Activated CD4-positive, alpha-beta T cell treated with anti-CD3 and anti-CD28 coated beads, Interleukin-2, amount 10 ng/mL, durations not matched to agents 7 days and 5 days (primary cell): ENCODE results near the gene GAGE13. TPM values are rescaled to one million over a fixed set of nuclear protein-coding genes. Genes with fewer than 3 reads are reported as not detected.
"Not testable (repeated sequence)": the region's sequence is repeated elsewhere in the genome, so short reads cannot be mapped to it uniquely, and the experiment has no call there.

Experiments used
- CTCF ChIA-PET: fragments of 350-600 bp; sonication (Branson Sonifier 250); formaldehyde crosslinking; loops from one replicate; lab custom pipeline; 2021; ENCODE audit warnings: antibody characterized with exemption; lab: Charles Lee
- POLR2A ChIA-PET: fragments of 350-600 bp; sonication (Branson Sonifier 250); formaldehyde crosslinking; loops from one replicate; lab custom pipeline; 2021; ENCODE audit warnings: antibody characterized with exemption; lab: Charles Lee
- DNase-seq: peaks from one replicate; pipeline ENCODE4 v3.0.0-alpha.2; 2020
- H3K27ac Mint-ChIP-seq: one replicate; pipeline ENCODE4 v1.8.0; 2021; ENCODE audit warnings: mild to moderate bottlenecking, moderate library complexity, mixed read lengths
- H3K27me3 Mint-ChIP-seq: one replicate; pipeline ENCODE4 v1.8.0; 2021; ENCODE audit warnings: mixed read lengths
- H3K36me3 Mint-ChIP-seq: one replicate; pipeline ENCODE4 v1.8.0; 2021; ENCODE audit warnings: low read depth, mixed read lengths
- H3K4me1 Mint-ChIP-seq: one replicate; pipeline ENCODE4 v1.8.0; 2021; ENCODE audit warnings: mixed read lengths
- H3K4me3 Mint-ChIP-seq: one replicate; pipeline ENCODE4 v1.8.0; 2021; ENCODE audit warnings: mild to moderate bottlenecking, moderate library complexity, mixed read lengths
- H3K9me3 Mint-ChIP-seq: one replicate; pipeline ENCODE4 v1.8.0; 2021; ENCODE audit warnings: mixed read lengths
- total RNA-seq, 2 experiments: library from RNA; stranded (reverse); gene quantifications; one replicate each; pipeline ENCODE4 v1.2.3, GENCODE V29; 2021

GAGE13 gene
- total RNA-seq, 2 experiments from 2014 or later: not detected

DNA sequence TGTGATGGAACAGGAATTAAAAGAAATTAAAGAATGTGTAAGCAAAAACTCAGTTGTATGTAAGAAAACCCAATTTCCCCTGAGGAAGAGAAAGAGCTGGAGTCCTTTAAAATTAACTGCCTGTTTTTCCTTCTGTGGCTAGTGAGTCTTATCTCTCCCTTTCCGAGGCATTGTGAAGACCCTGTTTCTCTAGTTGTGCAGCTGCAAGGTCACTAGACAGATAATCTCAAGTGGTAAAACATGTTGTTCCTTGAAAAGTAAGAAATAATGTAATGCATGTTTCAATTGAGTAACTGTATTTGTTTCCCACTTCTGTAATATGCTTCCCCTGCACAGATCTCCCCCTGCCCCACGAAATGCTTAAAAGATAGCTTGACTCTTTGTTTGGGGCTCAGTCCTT is 23.6 kb upstream of the GAGE13 start:
- POLR2A ChIA-PET, DNase-seq, CTCF ChIA-PET, H3K27me3 Mint-ChIP-seq, H3K4me3 Mint-ChIP-seq, H3K9me3 Mint-ChIP-seq, H3K36me3 Mint-ChIP-seq: not testable (repeated sequence)
- Mint-ChIP-seq H3K27ac (peak overlapping the region; percentile 57), H3K4me1 (peaks cover 25% of the 10 kb centered on the region)

DNA sequence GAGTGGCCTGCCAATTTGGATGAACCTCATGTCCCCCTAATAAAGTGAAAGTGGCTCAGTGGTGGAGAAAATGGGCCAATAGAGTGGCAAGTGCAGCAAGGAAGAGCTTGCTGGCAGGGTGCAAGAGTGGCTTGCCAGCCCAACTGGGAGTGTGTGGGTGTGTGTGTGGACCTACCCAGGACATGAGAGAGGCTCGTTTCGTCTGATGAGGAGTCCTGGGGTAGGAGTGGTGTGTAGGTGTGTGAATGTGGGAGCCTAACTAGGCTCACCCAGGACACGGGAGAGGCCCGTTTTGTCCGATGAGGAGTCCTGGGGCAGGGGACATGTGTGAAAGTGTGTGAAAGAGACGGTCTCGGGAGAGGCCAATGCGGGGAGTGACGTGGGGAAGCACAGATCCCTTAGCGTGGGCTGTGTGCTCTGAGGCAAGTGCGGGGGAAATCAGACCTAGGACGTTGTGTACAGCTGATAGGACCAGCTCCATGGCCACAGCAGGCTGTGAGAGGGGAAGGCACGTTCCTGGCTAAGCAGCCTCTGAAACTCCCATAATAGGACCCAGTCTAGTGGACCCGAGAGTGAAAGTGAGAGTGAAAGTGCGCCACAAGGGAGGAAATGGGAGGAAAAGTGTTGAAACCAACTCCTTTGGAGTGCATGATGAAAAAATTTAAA is 22.6 kb upstream of the GAGE13 start:
- Mint-ChIP-seq H3K27me3 (no peaks in the 10 kb centered on the region), H3K4me1 (peaks cover 25% of the 10 kb centered on the region), H3K9me3 (no peaks in the 10 kb centered on the region), H3K4me3 (peak overlapping the region; percentile 70), H3K27ac (peak overlapping the region; percentile 95), H3K36me3 (no peaks in the 10 kb centered on the region)
- ChIA-PET POLR2A (no interaction called here), CTCF (no interaction called here)
- DNase-seq: peak; percentile 50

DNA sequence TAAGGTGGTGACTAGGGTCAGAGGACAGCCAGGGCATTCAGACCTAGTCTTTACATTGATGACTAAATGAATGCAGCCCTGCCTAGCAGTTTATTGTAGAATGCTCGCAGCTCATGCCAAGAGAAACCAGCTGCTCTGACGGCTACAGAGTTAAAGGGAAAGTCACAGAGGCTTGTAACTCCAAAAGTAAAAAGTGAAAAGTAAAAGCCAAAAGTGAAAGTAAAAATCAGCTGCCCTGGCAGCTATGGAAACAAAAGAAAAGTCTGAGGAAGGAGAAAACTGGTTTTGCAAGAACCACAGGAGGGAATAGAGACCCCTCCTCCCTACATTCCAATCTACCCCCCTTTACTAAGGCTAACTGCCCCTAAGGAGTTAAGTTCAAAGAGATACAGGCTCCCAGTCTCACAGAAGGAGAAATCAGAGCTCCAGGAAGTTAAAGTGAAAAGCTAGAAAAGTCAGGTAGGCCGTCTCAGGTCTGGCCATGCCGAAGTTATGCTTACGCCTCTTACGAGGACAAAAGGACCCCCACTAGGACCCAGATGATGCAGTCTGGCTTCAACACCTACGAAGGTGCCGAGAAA is 21.9 kb upstream of the GAGE13 start:
- Mint-ChIP-seq H3K27me3 (no peaks in the 10 kb centered on the region), H3K36me3 (no peaks in the 10 kb centered on the region), H3K4me3 (peak overlapping the region; percentile 70), H3K27ac (peak overlapping the region; percentile 95), H3K9me3 (no peaks in the 10 kb centered on the region), H3K4me1 (peaks cover 25% of the 10 kb centered on the region)
- peak; percentile 14 for DNase-seq
- ChIA-PET POLR2A (no interaction called here), CTCF (no interaction called here)

DNA sequence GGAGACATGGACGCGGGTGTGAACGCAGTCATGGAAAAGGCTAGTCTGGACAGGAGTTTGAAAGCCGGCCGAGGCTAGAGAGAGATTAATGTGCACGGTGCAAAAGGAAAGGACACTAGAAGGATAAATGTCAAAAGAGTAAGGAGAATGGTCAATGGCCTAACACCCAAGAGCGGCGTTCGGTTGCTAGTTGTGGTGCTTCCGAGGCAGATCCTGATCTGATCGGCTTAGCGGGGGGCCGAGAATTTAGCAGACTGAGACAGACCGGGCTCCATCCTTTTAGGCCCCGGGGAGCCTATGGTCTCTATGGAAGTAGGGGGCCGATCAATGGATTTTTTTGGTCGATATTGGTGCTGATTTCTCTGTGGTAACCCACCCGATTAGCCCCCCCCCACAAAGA is 21.0 kb upstream of the GAGE13 start:
- no peaks in the 10 kb centered on the region for H3K36me3 Mint-ChIP-seq
- POLR2A ChIA-PET: no interaction called here
- CTCF ChIA-PET: no interaction called here
- H3K4me3 Mint-ChIP-seq: no peak overlapping the region
- H3K27me3 Mint-ChIP-seq: no peaks in the 10 kb centered on the region
- H3K27ac Mint-ChIP-seq: peak overlapping the region; percentile 95
- H3K9me3 Mint-ChIP-seq: no peaks in the 10 kb centered on the region
- DNase-seq: no peak
- peaks cover 25% of the 10 kb centered on the region for H3K4me1 Mint-ChIP-seq

DNA sequence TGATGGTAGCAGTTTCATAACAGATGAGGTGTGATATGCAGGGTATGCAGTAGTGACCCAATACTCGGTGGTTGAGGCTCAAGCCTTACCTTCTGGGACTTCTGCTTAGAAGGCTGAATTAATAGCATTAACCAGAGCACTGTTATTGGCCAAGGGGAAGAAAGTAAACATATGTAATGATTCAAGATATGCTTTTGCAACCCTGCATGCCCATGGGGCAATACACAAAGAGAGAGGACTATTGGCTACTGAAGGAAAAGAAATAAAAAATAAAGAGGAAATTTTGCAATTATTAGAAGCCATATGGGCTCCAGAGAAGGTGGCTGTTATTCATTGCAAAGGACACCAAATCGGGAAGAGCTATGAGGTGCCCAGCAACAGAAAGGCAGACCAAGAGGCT is 19.2 kb upstream of the GAGE13 start:
- DNase-seq: no peak
- Mint-ChIP-seq H3K9me3 (no peaks in the 10 kb centered on the region), H3K4me1 (peaks cover 25% of the 10 kb centered on the region), H3K27me3 (no peaks in the 10 kb centered on the region), H3K27ac (no peak overlapping the region), H3K4me3 (no peak overlapping the region), H3K36me3 (no peaks in the 10 kb centered on the region)
- POLR2A ChIA-PET: no interaction called here
- CTCF ChIA-PET: no interaction called here

DNA sequence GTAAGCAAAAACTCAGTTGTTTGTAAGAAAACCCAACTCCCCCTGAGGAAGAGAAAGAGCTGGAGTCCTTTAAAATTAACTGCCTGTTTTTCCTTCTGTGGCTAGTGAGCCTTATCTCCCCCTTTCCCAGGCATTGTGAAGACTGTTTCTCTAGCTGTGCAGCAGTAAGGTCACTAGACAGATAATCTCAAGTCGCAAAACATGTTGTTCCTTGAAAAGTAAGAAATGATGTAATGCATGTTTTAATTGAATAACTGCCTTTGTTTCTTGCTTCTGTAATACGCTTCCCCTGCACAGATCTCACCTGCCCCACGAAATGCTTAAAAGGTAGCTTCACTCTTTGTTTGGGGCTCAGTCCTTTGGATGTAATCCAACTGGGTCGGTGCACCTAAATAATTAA is 15.3 kb upstream of the GAGE13 start:
- no peak for DNase-seq
- Mint-ChIP-seq H3K27me3 (no peaks in the 10 kb centered on the region), H3K36me3 (no peaks in the 10 kb centered on the region), H3K27ac (no peak overlapping the region), H3K4me3 (no peak overlapping the region), H3K4me1 (no peaks in the 10 kb centered on the region), H3K9me3 (no peaks in the 10 kb centered on the region)
- CTCF ChIA-PET: no interaction called here
- POLR2A ChIA-PET: no interaction called here

DNA sequence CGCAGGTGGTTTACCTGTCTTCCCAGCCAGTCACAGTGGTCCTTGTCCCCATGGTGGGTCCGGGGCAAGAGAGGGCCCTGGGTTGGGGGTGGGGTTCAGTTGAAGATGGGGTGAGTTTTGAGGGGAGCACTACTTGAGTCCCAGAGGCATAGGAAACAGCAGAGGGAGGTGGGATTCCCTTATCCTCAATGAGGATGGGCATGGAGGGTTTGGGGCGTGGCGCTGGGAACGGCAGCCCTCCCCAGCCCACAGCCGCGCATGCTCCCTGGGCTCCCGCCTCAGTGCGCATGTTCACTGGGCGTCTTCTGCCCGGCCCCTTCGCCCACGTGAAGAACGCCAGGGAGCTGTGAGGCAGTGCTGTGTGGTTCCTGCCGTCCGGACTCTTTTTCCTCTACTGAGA is 9.6 kb upstream of the GAGE13 start, which contains the start of gene GAGE12J:
Gene GAGE12J (plus strand): TSS at position 301 of the 400 bp plus-strand sequence. CDS start 1,157 bp downstream, outside the sequence.
- H3K27ac Mint-ChIP-seq, H3K4me1 Mint-ChIP-seq, CTCF ChIA-PET, H3K36me3 Mint-ChIP-seq, H3K4me3 Mint-ChIP-seq, DNase-seq, H3K9me3 Mint-ChIP-seq, POLR2A ChIA-PET, H3K27me3 Mint-ChIP-seq: not testable (repeated sequence)

DNA sequence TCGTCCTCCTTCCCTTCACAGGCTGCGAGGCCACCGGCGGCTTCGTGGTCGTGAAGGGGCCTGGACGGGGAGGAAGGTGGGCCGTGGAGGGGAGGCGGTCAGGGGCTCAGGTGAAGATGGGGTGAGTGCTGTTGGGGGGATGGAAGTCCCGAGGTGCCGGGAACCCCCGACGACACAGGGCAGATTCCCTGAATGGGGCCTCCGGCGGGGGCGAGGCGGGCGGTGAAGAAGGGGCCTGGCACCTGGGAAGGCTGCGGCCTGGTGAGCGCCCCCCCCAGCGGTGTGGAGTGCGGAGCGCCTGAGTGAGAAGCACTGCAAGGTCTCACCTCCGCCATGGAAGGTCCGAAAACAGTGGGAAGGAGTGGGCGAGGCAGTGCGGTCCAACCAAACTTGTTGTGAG is 9.1 kb upstream of the GAGE13 start:
- H3K36me3 Mint-ChIP-seq, H3K9me3 Mint-ChIP-seq, POLR2A ChIA-PET, H3K4me3 Mint-ChIP-seq, H3K27me3 Mint-ChIP-seq, H3K27ac Mint-ChIP-seq, DNase-seq, H3K4me1 Mint-ChIP-seq, CTCF ChIA-PET: not testable (repeated sequence)

DNA sequence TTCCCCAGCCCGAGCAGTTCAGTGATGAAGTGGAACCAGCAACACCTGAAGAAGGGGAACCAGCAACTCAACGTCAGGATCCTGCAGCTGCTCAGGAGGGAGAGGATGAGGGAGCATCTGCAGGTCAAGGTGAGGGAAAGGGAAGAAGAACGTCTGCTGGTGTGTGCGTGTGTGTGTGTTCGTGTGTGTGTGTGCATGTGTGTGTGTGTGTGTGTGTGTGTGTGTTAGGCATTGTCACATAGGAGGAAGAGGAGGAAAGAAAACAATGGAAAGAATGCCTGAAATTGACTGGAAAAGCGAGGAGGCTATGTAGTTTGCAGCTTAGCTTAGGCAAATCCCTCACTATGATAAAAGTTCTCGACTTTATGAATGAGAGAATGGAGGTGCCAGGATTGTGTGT is 7.6 kb upstream of the GAGE13 start:
- POLR2A ChIA-PET, H3K4me1 Mint-ChIP-seq: not testable (repeated sequence)

DNA sequence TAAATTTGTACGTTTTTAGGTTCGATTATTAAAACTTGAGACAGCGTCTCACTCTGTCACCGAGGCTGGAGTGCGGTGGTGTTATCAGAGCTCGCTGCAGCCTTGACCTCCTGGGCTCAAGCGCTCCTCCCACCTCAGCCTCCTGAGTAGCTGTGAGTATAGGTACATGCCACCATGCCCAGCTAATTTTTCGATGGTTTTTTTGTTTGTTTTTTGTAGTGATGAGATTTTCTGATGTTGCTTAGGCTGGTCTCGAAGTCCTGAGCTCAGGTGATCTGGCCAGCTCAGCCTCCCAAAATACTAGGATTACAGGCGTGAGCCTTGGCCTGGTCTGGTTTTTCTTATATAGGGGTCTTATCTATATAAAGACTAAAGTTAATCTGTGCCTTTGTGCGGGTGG is 961 bp upstream of the GAGE13 start:
- H3K9me3 Mint-ChIP-seq, H3K4me3 Mint-ChIP-seq, DNase-seq, H3K36me3 Mint-ChIP-seq, H3K27me3 Mint-ChIP-seq, H3K27ac Mint-ChIP-seq, POLR2A ChIA-PET, H3K4me1 Mint-ChIP-seq, CTCF ChIA-PET: not testable (repeated sequence)

More for the DNA sequence above, 7.6 kb upstream of the GAGE13 start:
- H3K27me3 Mint-ChIP-seq, CTCF ChIA-PET, H3K36me3 Mint-ChIP-seq, H3K27ac Mint-ChIP-seq, H3K4me3 Mint-ChIP-seq, H3K9me3 Mint-ChIP-seq, DNase-seq: not testable (repeated sequence)

DNA sequence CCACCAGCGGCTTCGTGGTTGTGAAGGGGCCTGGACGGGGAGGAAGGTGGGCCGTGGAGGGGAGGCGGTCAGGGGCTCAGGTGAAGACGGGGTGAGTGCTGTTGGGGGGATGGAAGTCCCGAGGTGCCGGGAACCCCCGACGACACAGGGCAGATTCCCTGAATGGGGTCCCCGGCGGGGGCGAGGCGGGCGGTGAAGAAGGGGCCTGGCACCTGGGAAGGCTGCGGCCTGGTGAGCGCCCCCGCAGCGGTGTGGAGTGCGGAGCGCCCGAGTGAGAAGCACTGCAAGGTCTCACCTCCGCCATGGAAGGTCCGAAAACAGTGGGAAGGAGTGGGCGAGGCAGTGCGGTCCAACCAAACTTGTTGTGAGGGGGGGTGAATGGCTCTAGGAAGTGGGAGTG is 459 bp downstream of the GAGE13 start:
- H3K4me3 Mint-ChIP-seq, H3K36me3 Mint-ChIP-seq, CTCF ChIA-PET, H3K4me1 Mint-ChIP-seq, H3K9me3 Mint-ChIP-seq, H3K27ac Mint-ChIP-seq, POLR2A ChIA-PET, H3K27me3 Mint-ChIP-seq, DNase-seq: not testable (repeated sequence)

DNA sequence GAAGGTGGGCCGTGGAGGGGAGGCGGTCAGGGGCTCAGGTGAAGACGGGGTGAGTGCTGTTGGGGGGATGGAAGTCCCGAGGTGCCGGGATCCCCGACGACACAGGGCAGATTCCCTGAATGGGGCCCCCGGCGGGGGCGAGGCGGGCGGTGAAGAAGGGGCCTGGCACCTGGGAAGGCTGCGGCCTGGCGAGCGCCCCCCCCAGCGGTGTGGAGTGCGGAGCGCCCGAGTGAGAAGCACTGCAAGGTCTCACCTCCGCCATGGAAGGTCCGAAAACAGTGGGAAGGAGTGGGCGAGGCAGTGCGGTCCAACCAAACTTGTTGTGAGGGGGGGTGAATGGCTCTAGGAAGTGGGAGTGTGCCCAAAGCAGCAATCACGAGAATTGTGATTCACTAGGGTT is 10.1 kb downstream of the GAGE13 start:
- POLR2A ChIA-PET, H3K36me3 Mint-ChIP-seq, H3K27ac Mint-ChIP-seq, CTCF ChIA-PET, H3K9me3 Mint-ChIP-seq, H3K4me3 Mint-ChIP-seq, DNase-seq, H3K4me1 Mint-ChIP-seq, H3K27me3 Mint-ChIP-seq: not testable (repeated sequence)

DNA sequence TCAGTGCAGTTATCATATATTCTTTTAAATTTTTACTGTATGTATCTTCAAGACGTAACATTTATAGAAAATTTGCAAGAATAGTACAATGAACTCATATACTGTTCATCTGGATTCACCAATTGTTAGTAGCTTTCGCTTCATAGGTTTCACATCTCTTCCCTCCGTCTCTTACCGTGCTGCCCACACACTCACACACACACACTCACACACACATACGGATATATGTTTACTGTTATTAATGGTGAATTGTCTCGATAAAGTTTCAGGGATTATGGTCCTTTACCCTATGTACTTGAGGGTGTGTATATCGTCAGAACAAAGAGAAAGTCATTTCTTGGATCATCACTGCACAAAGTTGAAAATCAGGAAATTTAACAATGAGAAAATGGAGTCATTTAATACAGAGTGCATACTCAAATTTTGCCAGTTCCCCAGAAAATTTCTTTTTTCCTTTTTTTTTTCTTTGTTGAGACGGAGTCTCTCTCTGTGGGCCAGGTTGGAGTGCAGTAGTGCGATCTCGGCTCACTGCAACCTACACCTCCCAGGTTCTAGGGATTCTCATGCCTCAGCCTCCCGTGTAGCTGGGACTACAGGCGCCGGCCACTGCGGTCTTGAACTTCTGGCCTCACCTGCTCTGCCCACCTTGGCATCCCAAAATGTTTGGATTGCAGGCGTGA is 13.3 kb downstream of the GAGE13 start:
- H3K9me3 Mint-ChIP-seq, POLR2A ChIA-PET, H3K27me3 Mint-ChIP-seq, H3K4me1 Mint-ChIP-seq, H3K4me3 Mint-ChIP-seq, H3K36me3 Mint-ChIP-seq, DNase-seq, CTCF ChIA-PET, H3K27ac Mint-ChIP-seq: not testable (repeated sequence)
